GM23248 (cell line): ENCODE results near the gene CC2D1B.

ENCODE experiments used
- EZH2 ChIP-seq: fragments of 200-600 bp; sonication (generic); IDR thresholded peaks from 2 replicates; pipeline ENCODE4 v1.6.1; 2018; ENCODE audit warnings: antibody characterized with exemption, mild to moderate bottlenecking; ENCODE audit not compliant: insufficient read depth, poor library complexity, severe bottlenecking
- EZH2phosphoT487 ChIP-seq: fragments of 200-600 bp; sonication (generic); IDR thresholded peaks from 2 replicates; pipeline ENCODE4 v1.6.1; 2018; ENCODE audit warnings: antibody characterized with exemption, moderate library complexity, mild to moderate bottlenecking, low read depth; ENCODE audit not compliant: insufficient read depth

GRCh38 chr1:52402860-52403240 lies 36.8 kb upstream of the CC2D1B start:
- no peak for TF ChIP-seq EZH2phosphoT487
- no peak for TF ChIP-seq EZH2
